ENCODE measurements around the gene ROBO2.

Gene ROBO2

DNA sequence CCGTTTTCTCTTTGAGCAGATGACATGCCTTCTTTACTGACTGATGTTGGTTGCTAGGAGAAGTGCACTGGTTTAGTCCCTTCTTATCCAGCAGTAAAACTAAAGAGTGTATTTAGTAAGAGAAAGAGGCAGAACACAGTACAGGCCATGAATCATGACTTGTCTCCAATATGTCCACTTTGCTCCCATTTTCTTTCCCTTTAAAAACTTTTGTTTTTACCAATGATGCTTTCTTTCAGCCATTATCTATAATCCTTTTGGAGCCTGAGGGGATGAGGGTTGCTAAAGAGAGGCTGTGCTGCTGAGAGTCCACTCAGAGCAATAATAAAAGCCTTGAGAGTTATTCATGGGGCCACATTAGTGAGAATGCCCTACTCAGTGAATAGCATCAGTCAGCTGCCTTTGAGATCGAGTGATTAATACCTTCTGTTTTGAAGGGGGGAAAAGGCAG is 12.2 kb downstream of the ROBO2 start:
- peak in 2 of 3 experiments; percentile 19 to 72 for DNase-seq

DNA sequence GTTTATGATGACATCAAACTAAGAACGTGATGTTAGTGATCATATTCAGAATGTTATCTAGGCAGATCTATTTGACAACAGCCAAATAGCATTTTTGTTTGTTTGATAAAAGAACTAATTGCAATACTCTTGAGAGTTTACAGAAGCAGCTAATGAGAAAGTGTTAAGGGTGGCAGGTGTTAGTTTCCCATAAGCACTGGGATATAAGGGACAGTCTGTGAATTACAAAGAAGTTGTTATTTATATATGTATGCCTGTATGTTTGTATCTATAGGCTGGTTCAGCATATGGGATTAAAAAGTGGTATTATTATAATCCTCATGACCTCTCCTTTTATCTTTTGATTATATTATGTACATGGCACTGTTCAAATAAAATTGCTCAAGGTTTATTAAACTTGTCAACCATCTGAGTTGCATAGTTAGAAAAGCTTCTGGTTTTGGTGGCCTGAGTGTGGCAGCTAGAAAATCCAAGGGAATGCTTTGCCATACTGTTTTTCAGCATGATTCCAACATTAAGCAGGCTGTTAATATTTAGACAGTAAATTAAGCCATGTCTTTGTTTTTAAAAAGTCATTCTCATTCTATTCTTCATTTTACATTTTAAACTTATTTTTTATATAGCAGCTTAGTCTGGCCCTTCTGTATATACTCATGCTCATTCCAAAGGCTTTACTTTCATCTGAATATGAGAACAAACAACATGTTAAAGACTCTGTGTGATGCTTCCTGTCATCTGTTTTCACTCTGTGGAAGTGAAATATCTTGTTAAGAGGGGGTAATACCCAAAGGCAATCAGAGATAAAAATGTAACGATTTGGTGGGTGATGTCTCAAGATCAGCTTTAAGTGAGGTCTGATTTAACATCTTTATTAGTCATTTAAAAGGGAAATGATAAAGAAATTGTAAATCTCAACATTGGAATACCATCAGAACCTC is 13.1 kb downstream of the ROBO2 start:
- peak in 1 of 3 experiments; percentile 56 for DNase-seq

DNA sequence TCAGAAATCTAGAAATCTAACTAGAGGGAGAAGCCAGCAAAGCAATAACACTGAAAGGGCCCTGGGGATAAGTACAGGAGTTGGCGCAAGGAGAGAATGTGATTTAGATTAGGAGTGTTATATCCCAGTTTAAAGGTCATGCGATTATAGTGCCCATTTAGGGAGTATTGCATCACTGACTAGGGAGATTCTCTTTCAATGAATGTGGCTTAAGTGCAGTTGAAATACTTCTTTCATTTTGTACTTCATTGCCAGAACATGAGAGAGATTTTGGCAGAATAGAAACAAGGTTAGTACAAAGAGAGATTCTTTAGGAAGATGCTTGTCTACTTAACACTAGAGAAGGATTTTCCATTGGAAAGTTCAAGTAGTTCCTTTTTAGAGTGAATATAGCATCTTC is 13.9 kb downstream of the ROBO2 start:
- no peak for DNase-seq

DNA sequence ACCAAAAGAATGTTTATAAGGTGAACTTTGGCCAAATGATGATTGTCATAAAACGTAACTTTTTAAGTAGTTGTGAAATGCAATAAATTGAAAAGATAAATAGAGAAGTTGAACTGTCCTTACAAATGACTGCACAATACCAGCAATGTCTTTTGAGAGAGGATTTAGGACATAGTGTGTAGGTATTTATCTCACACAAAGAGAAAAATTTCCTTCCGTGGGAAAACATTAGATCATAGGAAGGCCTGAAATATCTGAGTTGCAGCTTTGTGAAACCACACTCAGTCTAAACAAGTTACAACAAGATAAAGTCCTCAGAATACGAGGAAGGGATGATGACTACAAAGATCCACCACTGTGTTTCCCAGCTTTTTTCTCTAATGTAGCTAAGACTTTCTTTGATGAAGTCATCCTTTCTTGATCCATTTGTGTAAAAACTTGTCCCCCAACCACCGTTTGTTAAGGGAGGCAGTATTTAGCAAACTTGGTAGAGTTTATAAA is 16.0 kb downstream of the ROBO2 start:
- no peak for DNase-seq

DNA sequence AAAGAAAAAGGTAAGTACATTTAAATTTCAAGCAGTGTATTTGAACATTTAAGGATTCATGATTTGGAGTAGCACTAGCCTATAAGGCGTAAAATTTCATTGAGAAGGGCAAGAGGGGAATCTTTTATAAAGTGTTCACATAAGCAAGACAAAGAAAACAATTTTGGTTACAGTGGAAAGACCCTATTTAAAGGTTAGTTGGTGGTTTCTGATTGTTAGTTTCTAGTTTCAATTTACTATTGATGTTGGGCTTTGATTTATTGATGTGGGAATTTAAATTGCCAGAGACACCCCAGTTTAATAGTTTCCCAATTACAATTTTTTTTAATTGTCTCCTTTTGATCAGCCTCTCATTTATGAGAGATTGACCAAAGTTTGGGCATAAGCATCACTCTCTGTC is 19.5 kb downstream of the ROBO2 start:
- no peak for DNase-seq

DNA sequence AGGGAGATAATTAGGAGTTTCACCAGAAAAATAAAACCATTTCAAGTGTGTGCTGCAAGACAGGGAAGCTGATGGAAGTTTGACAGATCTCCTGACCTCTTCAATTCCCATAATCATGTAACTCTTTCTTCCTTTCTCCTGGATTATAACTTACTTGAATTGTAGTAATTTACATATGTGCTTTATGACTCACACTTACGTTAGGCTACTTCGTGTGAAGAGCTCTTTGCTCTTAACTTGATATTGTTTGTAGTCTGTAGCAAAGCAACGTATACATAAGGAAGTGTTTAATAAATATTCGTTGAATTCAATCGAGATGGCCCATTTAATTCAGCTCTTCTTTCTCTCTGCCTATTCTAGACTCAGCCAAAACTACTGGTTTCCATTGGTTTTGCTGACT is 23.5 kb downstream of the ROBO2 start:
- no peak for DNase-seq

DNA sequence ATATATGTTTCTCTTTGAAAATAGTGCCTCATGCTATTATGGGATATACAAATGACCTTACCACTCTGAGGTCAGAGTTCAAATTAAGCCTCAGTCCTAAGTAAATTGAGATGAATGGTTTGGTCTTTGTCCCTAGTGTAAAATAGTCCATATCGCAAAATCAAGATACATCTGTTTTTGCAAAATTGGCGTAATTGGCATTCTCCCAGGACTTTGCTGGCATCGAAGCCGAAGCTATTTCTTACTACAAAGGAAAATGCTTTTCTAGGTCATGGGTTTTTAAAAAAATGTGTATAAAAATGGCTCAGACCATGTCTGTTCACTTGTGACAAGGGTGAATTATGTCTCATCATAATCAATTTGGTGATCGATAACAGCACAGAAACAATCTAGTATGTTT is 25.9 kb downstream of the ROBO2 start:
- DNase-seq = no peak

DNA sequence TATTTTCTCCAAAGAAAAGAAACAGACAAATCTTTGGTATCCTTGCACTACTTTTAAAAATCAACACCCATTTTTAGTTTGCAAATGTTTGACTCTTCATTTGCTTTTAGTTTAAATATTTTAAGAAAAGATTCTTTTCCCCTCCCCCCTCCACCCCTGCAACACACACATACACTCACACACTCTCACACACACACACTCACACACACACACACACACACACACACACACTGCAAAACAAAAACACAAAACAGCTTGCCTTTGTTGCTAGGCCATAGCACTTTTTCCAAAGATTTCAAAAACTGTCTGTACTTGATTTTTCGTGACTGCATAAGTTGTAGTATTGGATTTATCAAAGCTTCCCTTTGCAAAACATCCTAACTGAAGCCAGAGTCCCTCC is 26.9 kb downstream of the ROBO2 start:
- no peak for DNase-seq

DNA sequence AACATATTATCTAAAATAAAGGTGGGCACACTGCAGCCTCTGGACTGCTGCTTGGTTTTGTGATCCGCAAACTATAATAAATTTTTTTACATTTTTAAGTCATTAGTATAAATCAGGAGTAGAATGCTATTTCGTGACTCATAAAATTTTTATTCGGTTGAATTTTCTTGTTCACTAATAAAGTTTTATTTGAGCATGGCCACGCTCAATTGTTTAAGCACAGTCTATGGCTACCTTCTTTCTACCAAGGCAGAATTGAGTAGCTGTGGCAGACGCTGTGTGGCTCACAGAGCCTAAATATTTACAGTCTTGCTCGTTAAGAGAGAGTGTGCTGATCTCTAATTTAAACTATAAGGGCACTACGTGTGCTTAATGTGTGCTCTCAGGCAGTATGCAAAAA is 28.9 kb downstream of the ROBO2 start:
- no peak for DNase-seq

DNA sequence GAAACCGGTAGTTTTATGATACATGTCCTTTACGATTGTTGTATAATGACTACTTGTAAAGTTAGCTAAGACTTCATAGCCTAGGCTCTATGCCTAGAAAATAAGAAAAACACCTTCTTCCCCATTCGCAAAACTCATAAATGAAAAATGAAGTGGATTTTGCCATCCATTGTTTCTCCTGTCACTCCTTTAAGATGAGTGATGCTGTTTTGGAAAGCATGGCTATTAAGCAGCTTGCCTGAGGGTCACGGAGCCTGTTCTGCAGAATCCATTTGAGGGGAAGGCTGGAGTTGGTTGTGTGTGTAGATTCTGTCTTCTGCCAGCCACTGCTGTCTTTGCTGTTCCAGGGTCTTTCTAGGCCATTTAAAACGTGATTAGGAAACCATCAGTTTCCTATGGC is 31.5 kb downstream of the ROBO2 start:
- DNase-seq = peak in 1 of 3 experiments; percentile 39

DNA sequence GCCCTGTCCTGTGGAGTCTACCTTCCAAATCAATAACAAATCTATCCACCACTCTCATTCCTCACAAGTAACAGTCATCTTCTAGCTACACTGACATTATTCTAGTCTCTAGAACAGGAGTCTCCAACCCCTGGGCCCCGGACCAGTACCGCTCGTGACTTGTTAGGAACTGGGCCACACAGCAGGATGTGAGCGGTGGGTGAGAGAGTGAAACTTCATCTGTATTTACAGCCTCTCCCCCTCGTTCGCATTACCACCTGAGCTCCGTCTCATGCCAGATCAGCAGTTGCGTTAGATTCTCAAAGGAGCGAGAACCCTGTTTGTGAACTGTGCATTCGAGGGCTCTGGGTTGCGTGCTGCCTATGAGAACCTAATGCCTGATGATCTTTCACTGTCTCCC is 31.9 kb downstream of the ROBO2 start:
- DNase-seq = no peak

DNA sequence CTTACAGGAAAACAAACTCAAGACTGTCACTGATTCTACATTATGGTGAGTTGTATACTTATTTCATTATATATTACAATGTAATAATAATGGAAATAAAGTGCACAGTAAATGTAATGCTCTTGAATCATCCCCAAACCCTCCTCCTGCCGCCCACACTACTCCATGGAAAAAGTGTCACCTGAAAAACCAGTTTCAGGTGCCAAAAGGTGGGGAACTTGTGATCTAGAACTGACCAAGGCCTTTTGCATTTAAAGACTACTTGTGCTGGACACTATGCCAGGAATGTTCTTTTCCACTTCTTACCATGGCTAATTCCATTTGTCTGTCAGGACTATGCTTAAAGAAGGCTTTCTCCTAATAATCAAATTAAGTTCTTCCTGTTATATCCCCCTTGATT is 32.3 kb downstream of the ROBO2 start:
- no peak for DNase-seq

DNA sequence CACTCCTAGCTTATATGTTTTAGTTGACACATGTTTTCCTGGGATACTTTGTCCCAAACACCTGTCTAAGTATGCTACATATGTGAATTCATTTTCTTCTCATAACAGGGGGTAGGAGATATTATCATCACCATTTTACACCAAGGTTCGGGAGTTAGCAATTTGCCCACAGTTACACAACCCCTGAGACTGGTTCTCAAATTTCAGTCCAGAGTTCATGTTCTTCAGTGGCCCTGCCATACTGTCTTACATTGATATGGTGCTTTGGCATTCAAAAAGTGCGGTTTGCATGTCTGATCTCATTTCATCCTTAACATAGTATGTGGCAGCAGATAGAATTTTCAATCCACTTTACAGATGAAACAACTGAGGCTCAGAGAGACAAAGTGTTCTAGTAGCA is 38.4 kb downstream of the ROBO2 start:
- no peak for DNase-seq

DNA sequence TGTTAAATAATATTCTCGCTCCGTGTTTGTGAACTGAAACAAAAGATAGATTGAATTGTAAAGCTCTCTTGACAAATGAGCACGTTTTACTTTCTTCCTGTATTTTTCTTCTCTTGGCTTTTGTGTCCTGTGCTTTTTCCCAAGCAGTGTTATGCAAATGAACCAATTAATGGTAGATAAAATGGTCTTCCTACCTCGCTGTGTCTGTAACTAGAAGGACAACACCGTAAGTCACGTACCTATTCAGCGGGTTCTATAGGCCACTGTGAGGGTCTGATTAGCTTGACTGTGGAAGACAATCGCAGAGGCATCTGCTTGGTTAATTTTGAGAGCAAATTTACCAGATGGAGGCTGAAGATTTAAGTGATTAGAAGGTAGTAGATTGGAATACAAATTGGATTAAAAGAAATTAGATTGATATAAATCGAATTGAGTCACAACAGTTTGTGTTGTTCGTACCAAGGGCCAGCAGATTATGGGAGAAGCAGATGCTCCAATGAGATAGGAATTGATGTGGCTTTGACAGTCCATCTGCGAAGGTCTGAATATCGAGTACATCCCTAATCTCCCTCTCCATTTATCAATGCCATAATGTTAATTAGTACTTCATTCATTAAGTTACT is 40.2 kb downstream of the ROBO2 start:
- no peak for DNase-seq

DNA sequence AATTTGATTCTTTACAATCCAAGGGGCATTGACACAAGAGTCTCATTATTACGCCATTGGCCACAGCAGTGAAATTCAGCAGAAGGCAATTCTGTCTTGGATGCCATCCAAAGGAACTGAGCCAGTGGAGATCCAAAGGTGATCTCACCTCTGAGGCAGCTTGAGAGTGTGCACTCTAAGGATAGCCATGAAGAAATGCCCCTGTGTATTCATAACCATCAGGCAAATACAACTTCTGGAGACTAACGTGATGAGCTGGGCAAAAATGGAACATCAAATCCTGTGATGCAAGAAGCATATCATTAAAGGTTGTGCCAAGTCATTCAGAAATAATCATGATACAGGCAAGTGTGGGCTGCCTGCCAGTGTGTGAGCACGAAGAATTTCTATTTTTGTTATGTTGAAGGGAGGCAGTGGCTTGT is 41.4 kb downstream of the ROBO2 start:
- DNase-seq = peak; percentile 7 to 23 (median 8)

DNA sequence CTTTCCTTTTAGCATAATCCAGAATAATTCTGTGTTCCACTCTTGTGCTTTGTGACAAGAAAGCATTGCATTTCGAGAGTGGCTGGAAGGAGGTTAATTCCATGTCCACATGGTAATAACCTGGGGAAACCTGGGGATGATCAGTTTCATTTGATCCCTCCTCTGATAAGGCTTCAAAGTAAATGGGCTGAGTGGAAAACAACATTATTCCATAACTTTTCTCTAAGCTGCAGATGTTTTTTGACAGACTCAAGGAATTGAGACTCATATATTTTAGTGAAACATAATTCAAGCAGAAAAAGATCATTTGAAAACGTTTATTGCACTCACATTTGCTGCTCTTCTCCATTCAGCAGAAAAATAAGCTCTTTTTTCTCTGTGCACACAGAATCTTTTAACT is 44.6 kb downstream of the ROBO2 start:
- DNase-seq = no peak

DNA sequence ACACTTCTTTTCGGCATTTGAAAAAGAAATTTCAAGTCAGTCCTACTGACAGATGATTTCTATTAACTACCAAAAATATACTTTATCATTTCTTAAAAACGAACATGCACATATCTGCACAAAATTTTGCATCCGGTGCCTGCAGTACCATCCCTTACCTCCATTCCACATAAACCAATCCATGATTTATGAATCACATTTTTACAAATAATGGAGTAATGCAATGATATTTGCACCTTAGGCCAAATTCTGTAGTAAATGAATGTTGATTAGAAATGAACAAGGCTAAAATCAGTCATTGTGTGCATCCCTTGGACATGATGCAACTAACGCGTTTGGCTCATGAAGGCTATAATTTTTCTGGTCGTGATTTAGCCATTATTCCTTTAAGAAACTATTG is 46.5 kb downstream of the ROBO2 start:
- no peak for DNase-seq

DNA sequence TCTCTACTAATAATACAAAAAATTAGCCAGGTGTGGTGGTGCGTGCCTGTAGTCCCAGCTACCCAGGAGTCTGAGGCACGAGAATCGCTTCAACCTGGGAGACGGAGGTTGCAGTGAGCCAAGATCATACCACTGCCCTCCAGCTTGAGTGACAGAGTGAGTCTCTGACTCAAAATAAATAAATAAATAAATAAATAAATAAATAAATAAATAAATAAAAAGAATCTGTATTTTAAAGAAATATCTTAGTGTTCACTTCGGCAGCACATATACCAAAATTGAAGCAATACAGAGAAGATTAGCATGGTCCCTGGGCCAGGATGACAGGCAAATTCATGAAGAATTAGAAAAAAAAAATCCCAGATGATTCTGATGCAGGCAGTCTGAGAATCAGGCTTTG is 51.9 kb downstream of the ROBO2 start:
- DNase-seq = no peak

DNA sequence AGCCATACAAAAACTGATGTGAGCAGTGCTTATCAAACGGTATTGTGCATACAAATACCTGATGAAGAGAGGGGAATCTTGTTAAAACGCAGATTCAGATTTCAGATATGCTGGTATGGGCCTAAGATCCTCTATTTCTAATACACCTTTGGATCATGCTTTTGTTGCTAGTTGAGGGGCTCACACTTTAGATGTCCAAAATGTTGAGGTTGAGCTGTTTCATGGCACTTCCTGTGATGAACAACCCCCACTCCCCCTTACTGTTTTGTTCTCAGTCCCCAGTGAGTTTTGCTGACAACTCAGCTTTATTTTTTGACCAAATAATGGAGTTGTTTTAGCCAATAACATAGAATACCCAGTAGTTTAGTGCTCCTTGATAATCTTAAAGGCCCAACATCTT is 53.2 kb downstream of the ROBO2 start:
- DNase-seq = no peak

DNA sequence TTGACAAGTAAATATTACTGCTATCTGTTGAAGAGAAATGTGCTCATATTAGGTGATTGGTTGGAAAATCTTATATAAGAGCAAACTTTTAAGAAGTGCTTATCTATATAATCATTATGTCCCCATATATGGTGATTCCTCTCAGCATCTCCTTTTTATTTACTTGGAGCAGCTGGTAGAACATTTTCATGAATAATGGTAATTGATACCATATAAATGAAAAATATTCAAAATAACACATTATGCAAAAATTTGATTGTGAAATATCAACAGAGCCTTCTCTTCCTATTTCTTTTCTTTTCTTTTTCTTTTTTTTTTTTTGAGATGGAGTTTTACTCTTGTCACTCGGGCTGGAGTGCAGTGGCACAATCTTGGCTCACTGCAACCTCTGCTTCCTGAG is 56.2 kb downstream of the ROBO2 start:
- DNase-seq = no peak

DNA sequence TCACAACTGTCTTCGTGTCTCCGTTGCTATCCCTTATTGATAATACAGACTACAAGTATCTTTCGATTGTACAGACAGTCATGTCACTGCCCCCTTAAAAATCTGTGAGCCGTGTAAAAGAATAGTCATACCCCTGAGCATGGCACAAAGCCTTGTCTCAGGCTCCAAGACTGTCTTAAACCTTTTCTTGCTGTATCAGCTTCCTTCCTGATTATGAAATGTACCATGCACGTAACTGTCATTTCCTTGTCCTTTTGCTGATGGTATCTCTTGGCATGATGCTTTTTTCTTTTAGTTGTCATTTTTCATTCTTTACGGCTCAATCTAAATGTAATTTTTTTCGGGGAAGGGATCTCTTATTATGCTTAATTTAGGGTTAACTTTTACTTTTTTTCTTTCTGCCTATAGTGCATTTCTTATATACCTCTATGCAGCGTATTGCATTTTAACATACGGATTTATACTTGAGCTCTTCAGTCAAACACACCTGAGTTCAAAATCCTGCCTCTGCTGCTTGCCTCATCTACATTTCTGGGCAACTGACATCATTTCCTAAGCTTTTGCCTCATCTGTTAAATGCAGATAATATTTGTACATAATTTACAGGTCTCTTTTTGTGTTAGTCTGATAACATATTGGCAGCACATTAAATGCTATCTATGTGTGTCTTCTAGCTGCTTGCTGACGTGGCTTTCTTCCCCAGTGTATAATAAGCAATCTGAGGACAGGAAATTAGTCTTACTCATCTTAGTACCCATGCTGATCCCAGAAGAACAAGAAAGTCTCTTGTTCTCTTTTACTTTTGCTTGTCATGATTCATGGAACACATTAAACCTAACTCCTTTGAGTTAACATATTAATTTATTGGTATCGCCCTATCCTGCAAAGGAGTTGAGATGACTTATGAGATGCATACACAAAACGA is 57.3 kb downstream of the ROBO2 start:
- no peak for DNase-seq

DNA sequence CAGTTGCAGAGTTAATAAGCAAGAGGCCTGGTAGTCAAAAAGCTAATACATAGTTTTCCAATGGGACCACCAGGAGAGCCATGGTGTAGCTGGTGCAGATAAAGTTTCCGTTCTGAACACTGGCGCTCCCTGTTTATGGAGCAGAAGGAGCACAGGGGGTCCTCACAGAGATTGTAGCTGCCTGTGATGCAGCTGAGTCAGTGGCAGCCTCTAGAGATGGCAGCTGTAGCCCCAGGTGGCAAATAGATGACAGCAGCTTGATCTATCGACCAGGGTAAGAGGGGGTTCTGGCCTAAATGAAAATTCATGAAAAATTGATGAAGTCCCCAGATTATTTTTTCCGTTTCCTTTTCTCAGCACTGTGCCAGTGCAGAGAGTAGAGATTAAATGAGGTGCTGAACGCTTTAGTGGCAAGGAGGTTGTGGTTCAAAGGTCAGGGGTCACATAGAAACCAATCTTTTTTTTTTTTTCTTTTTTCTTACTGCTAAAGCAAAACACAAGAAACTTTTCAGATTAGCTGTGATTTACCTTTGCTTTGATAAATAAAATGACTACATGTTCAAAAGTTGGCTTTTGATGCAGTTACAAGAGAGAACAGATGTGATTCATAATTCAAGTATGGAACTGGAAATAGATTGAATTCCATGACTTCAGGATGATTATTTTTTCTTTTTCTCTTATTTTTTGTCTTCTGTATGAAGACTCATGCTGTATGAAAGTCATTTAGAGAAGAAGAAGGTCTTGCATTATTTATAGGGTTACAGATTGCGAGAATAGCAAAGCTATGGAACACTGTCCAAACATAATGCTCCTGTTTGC is 63.3 kb downstream of the ROBO2 start:
- DNase-seq = peak in 1 of 3 experiments; percentile 52

Data from NCI-H1417 (cell line).